H1 (cell line): Measurements from ENCODE around the gene SNAP47. TPM values are rescaled to one million over a fixed set of nuclear protein-coding genes. Genes with fewer than 3 reads are reported as not detected.

ENCODE experiments used
- BACH1 ChIP-seq: IDR thresholded peaks from 2 replicates; pipeline ENCODE4 v1.6.1; 2012; ENCODE audit warnings: low read length, improper control_type of control experiment
- E2F6 ChIP-seq: IDR thresholded peaks from 2 replicates; pipeline ENCODE4 v1.6.1; 2012; ENCODE audit warnings: inconsistent platforms
- GABPA ChIP-seq: IDR thresholded peaks from 2 replicates; pipeline ENCODE4 v1.6.1; 2011; ENCODE audit warnings: mild to moderate bottlenecking, low read length, moderate library complexity, borderline replicate concordance; ENCODE audit not compliant: insufficient read depth
- GTF2F1 ChIP-seq: IDR thresholded peaks from 2 replicates; pipeline ENCODE4 v1.6.1; 2012; ENCODE audit warnings: low read depth, low read length, improper control_type of control experiment, borderline replicate concordance
- JUN ChIP-seq: IDR thresholded peaks from 2 replicates; pipeline ENCODE4 v1.6.1; 2011; ENCODE audit warnings: low read depth, mild to moderate bottlenecking, improper control_type of control experiment, low read length
- POLR2A ChIP-seq, 2 experiments: IDR thresholded peaks; 1 replicate in 1 of 2; 2 replicates in 1 of 2; pipeline ENCODE4 v1.6.1; 2011; ENCODE audit warnings: low read depth in 2 of 2, low read length in 2 of 2, mild to moderate bottlenecking in 2 of 2; ENCODE audit errors: control extremely low read depth in 1 of 2
- SP1 ChIP-seq: IDR thresholded peaks from 2 replicates; pipeline ENCODE4 v1.6.1; 2011; ENCODE audit warnings: low read depth, low read length
- polyA plus RNA-seq, 7 experiments: library from polyadenylated mRNA; depleted of rRNA in 3 of 7; stranded (reverse) in 5 of 7; unstranded in 2 of 7; fragments of >200 nt in 5 of 7; fragments of 200-250 nt in 2 of 7; gene quantifications; 1 replicate in 5 of 7; 2 replicates in 1 of 7; 4 replicates in 1 of 7; pipeline versions ENCODE4 v1.2.1 to v1.2.3, GENCODE V29; 2011 to 2013; ENCODE audit warnings: missing spikeins in 2 of 7, mixed read lengths in 2 of 7
- total RNA-seq: library from RNA; stranded (reverse); fragmentation: NEBNext Ultra II Directional; extraction: Animal tissue kit (Norgen Biotek cat#: 25700); gene quantifications from 2 replicates; pipeline ENCODE4 v1.2.1, GENCODE V29; 2021

SNAP47 gene
- total and polyA plus RNA-seq, 2 of the 8 experiments (the other 6 are each of a cell fraction or from before 2014, with no cell fraction given), result 37.6 to 42.2 TPM

GRCh38 chr1:227729144-227729880 is 5.9 kb upstream of the SNAP47 start (continued):
- TF ChIP-seq SP1 (no peak), POLR2A (IDR thresholded peaks at IDR 0.05; ENCODE audit: control extremely low read depth in 1 of 2, low read depth in 2 of 2, low read length in 2 of 2) (peak in 1 of 2 experiments; percentile 21; a peak in 1 of 3 replicates), BACH1 (no peak), E2F6 (peak; percentile 21; the same call in 1 of the 2 replicates), GTF2F1 (no peak), GABPA (no peak), JUN (no peak)
